ENCODE measurements around the gene TEX19.

GRCh38 chr17:82309656-82310570 lies 49.1 kb upstream of the TEX19 start:
- no peak for TF ChIP-seq CTCF (IDR thresholded peaks at IDR 0.05)
- no peak for TF ChIP-seq POLR2A (IDR thresholded peaks at IDR 0.05)

Data from prostate gland (tissue), 2 donors.